Measurements from ENCODE around the gene HS3ST3B1.

The HS3ST3B1 gene

DNA sequence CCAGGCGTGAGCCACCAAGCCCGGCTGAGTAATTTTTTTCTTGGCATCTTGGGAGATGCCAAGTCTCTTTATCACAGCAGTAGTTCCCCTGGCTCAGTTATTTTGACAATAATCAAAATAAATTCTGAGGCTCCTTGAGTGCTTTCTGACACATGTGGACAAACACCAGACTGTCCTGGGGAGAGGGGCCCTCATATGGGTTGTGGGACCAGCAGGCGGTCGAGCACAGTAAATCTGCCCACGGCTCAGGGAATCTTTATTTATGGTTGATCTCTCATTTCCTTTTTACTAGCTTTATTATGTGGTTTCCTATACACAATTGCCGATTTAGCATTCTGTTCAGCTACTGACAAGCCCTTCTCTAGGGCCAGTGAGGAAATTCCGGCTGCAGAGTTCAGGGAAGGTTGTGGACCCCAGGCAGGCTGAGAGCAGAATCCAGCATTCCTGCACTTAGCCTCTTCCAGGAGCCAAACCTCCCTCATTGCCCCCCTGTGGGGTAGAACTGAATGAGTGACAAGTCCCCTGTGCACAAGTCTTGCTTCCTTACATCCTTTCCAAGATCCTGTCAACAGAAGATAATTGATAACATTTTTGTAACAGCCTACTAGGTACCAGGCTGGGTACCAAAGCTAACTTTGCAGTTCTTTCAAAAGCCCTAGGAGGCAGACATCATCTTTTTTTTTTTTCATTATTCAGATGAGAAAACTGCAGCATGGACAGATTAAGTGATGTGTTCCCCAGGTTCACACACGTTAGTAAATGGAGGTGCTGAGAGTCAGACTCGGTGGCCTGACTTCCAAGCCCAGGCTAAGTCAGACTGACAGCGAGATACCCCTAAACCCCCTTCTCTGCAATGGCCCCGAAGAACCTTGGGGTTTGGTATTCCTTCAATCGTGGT, 40.2 kb downstream of the HS3ST3B1 start:
- Histone ChIP-seq H3K27me3 (ENCODE audit: control insufficient read depth, insufficient read depth, low read length) (no peaks in the 10 kb centered on the region), H3K9ac (ENCODE audit: low read depth, low read length) (no peak overlapping the region), H3K9me3 (replicated peaks; ENCODE audit: low read length) (no peaks in the 10 kb centered on the region), H3K4me1 (ENCODE audit: control insufficient read depth, insufficient read depth, low read length) (peaks cover 18% of the 10 kb centered on the region), H3K36me3 (ENCODE audit: insufficient read depth, low read length) (peaks cover 13% of the 10 kb centered on the region), H3K4me3 (ENCODE audit: low read length) (no peak overlapping the region), H3K4me2 (ENCODE audit: low read length) (no peak overlapping the region)

DNA sequence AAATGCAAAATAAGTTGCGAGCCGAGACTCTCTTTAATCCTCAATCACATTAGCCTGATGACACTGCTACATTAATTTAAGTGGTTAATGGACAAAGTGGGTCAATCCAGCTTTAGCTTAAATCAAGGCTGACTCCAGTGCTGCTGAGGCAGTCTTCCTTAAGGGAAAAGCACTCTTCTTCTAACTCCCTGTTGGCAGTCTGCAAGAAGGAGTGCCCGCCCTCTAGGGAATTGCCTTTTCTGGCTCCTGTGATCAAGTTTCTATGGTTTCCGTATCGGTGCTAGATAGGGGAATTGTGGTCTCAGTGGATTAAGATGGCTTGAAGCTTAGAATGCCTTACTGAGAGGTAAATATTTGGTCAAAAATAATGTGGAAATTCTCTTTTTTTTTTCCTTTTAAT, 41.0 kb downstream of the HS3ST3B1 start:
- no peaks in the 10 kb centered on the region for H3K27me3 ChIP-seq (ENCODE audit: control insufficient read depth, insufficient read depth, low read length)
- peaks cover 18% of the 10 kb centered on the region for H3K4me1 ChIP-seq (ENCODE audit: control insufficient read depth, insufficient read depth, low read length)
- no peaks in the 10 kb centered on the region for H3K9me3 ChIP-seq (replicated peaks; ENCODE audit: low read length)
- peaks cover 18% of the 10 kb centered on the region for H3K36me3 ChIP-seq (ENCODE audit: insufficient read depth, low read length)
- H3K9ac ChIP-seq (ENCODE audit: low read depth, low read length), result no peak overlapping the region
- H3K4me2 ChIP-seq (ENCODE audit: low read length), result no peak overlapping the region
- H3K4me3 ChIP-seq (ENCODE audit: low read length), result no peak overlapping the region

DNA sequence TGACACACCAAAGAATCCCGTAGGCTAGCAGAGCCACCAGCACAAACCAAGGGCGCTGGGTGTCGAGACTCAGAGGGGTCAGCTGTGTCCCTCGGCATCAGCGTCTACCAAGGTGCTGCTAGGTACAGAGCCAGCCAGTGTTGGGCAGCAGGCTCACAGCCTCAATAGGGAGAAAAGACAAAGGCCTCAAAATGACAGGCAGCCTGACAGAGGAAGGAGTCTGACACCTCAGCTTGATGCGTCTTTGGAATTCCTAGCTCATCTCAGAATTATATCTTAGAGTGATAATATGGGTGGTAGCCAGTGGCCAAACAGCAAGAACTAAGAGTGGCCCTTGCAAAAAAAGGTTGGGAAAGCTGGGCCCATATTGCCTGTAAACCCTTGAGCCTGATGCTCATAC, 45.9 kb downstream of the HS3ST3B1 start:
- Histone ChIP-seq H3K36me3 (ENCODE audit: insufficient read depth, low read length) (peaks cover 32% of the 10 kb centered on the region), H3K4me1 (ENCODE audit: control insufficient read depth, insufficient read depth, low read length) (peaks cover under 1% of the 10 kb centered on the region), H3K4me3 (ENCODE audit: low read length) (no peak overlapping the region), H3K27me3 (ENCODE audit: control insufficient read depth, insufficient read depth, low read length) (no peaks in the 10 kb centered on the region), H3K4me2 (ENCODE audit: low read length) (no peak overlapping the region), H3K9me3 (replicated peaks; ENCODE audit: low read length) (no peaks in the 10 kb centered on the region), H3K9ac (ENCODE audit: low read depth, low read length) (no peak overlapping the region)

DNA sequence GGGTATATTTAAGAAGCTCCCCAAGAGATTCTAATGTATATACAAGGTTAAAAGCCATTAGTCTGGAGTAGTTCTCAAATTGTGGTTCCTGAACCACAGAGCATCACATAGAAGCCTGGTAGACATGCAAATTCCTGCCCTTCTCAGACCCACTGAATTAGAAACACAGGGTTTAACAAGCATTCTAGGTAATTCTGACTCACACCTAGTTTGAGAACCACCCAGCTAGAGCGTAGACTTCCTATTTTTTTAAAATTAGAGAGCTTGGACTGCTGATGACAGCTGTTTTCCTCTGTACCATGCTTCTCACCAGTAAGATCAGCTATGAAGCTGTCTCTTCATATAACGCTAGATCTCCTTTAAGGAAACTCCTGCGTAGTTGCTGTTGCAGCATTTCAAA, 50.6 kb downstream of the HS3ST3B1 start:
- Histone ChIP-seq H3K27me3 (ENCODE audit: control insufficient read depth, insufficient read depth, low read length) (no peaks in the 10 kb centered on the region), H3K4me1 (ENCODE audit: control insufficient read depth, insufficient read depth, low read length) (no peaks in the 10 kb centered on the region), H3K4me3 (ENCODE audit: low read length) (no peak overlapping the region), H3K4me2 (ENCODE audit: low read length) (no peak overlapping the region), H3K9ac (ENCODE audit: low read depth, low read length) (no peak overlapping the region), H3K36me3 (ENCODE audit: insufficient read depth, low read length) (peaks cover 25% of the 10 kb centered on the region), H3K9me3 (replicated peaks; ENCODE audit: low read length) (no peaks in the 10 kb centered on the region)

DNA sequence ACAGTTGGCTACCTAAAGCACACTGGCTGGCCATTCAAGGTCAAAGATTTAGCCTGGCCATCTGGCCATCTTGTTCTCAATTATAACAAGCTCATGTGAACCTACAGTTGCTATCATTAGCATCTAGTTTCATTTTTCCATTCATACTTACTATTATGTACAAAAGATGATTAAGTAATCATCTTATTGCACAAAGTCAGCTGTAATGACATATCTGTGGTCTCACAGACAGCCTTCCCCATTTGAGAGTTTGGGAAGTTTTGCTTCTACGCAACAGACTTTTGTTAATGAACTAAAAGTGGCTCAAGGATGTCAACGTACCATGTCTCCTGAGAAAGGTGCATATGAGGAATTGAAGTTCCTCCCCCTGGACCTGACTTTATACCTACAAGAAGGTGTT, 51.3 kb downstream of the HS3ST3B1 start:
- H3K36me3 ChIP-seq (ENCODE audit: insufficient read depth, low read length), result peaks cover 18% of the 10 kb centered on the region
- H3K4me1 ChIP-seq (ENCODE audit: control insufficient read depth, insufficient read depth, low read length), result no peaks in the 10 kb centered on the region
- H3K27me3 ChIP-seq (ENCODE audit: control insufficient read depth, insufficient read depth, low read length), result no peaks in the 10 kb centered on the region
- no peaks in the 10 kb centered on the region for H3K9me3 ChIP-seq (replicated peaks; ENCODE audit: low read length)
- no peak overlapping the region for H3K4me2 ChIP-seq (ENCODE audit: low read length)
- no peak overlapping the region for H3K9ac ChIP-seq (ENCODE audit: low read depth, low read length)
- H3K4me3 ChIP-seq (ENCODE audit: low read length), result no peak overlapping the region

DNA sequence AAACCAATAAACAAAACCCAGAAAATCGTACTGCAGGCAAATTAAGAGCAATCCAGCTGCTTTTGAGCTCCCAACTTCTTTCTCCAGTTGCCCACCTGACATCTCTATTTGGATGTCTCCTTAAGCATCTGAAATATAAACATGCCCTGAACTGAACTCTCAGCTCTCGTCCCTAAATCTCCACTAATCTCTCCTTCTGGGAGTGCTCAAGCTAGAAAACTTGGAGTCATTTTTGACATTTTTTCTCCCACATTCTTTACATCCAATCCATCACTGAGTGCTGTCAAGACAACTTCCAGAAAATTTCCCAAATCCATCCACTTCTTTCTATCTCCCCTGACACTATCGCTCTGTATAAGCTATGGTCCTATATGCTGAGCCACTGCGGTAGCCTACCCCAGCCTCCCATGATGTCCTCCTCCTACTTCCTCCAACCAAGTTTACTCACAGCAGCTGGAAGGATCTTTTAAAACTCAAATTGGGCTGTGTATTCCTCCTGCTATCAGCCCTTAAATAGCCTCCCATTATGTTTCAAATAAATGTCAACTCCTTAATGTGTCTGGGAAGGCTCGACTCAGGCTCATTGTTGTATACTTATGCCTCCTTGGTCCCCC, 53.1 kb downstream of the HS3ST3B1 start:
- no peaks in the 10 kb centered on the region for H3K4me1 ChIP-seq (ENCODE audit: control insufficient read depth, insufficient read depth, low read length)
- H3K36me3 ChIP-seq (ENCODE audit: insufficient read depth, low read length), result peaks cover 12% of the 10 kb centered on the region
- no peaks in the 10 kb centered on the region for H3K27me3 ChIP-seq (ENCODE audit: control insufficient read depth, insufficient read depth, low read length)
- no peaks in the 10 kb centered on the region for H3K9me3 ChIP-seq (replicated peaks; ENCODE audit: low read length)
- no peak overlapping the region for H3K9ac ChIP-seq (ENCODE audit: low read depth, low read length)
- H3K4me3 ChIP-seq (ENCODE audit: low read length), result no peak overlapping the region
- H3K4me2 ChIP-seq (ENCODE audit: low read length), result no peak overlapping the region

DNA sequence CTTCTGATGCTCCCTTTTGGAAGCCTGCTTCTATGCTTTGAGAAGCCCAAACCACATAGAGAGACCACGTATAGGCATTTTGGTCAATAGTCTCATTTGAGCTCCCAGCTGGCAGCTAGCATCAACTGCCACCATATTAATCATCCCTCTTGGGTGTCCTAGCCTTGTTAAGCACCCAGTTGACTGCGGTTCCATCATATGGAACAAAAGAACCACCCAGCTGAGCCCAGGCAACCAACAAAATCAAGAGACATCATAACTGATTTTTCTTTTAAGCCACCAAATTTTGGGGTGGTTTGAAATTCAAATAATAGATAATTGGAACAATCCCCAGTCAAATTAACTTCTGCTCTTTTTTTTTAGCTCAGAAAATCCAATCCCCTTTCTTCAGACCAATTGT, 53.9 kb downstream of the HS3ST3B1 start:
- Histone ChIP-seq H3K27me3 (ENCODE audit: control insufficient read depth, insufficient read depth, low read length) (no peaks in the 10 kb centered on the region), H3K9ac (ENCODE audit: low read depth, low read length) (no peak overlapping the region), H3K4me2 (ENCODE audit: low read length) (no peak overlapping the region), H3K4me1 (ENCODE audit: control insufficient read depth, insufficient read depth, low read length) (no peaks in the 10 kb centered on the region), H3K9me3 (replicated peaks; ENCODE audit: low read length) (no peaks in the 10 kb centered on the region), H3K4me3 (ENCODE audit: low read length) (no peak overlapping the region), H3K36me3 (ENCODE audit: insufficient read depth, low read length) (peaks cover 7% of the 10 kb centered on the region)

DNA sequence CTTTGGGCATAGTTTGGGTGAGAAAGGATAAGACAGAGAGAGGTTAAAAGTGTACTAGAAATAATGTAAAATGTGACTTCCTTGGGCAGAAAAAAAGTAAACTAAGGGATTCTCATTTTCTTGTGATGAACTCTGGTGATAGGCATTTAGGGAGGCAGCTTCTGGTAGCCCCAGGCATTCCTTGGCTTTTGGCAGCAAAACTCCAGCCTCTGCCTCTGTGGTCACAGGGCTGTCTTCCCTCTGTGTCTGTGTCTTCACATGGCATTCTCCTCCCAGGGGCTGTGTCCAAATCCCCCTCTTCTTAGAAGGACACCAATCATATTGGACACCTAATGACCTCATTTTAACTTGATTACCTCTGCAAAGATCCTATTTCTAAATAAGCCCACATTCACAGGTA, 54.7 kb downstream of the HS3ST3B1 start:
- Histone ChIP-seq H3K4me1 (ENCODE audit: control insufficient read depth, insufficient read depth, low read length) (no peaks in the 10 kb centered on the region), H3K9ac (ENCODE audit: low read depth, low read length) (no peak overlapping the region), H3K4me2 (ENCODE audit: low read length) (no peak overlapping the region), H3K27me3 (ENCODE audit: control insufficient read depth, insufficient read depth, low read length) (no peaks in the 10 kb centered on the region), H3K4me3 (ENCODE audit: low read length) (no peak overlapping the region), H3K9me3 (replicated peaks; ENCODE audit: low read length) (no peaks in the 10 kb centered on the region), H3K36me3 (ENCODE audit: insufficient read depth, low read length) (no peaks in the 10 kb centered on the region)

DNA sequence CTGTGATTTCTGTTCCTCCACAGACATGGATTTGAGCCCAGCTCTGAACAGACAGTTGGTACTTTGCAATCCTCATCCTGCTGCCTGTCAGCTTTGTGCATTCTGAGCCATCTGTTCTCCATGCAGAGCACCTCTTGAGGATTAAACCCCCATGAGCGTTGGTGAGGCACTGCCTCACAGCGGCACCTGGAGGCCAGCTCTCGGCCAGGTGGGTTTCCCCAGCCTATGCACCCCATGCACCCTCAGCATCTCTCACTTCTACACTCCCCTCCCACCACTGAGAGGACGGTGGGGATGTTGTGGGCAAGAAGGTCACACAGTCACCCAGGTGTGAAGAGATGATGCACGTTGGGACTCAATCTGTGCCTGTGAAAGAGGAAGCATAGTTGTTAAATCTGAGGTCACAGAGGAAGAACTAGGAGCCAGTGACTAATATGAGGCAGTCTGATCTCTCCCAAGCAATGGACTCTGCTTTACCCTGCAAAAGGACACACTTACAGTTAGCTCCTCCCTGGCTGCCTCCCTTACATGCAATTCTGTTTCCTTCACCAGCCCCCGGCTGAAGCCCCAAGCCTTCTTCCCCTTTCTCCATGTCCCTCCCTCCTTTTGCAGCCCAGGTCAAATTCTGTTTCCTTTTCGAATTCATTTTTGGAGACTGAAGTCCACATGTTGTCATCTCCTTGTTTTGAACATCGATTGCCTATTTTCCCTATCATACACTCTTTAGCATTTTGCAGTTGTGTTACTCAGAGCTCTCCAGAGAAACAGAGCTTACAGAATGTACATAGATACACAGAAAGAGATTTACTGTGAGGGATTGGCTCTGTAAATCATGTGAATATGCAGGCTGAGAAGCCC, 58.5 kb downstream of the HS3ST3B1 start:
- no peak overlapping the region for H3K9ac ChIP-seq (ENCODE audit: low read depth, low read length)

DNA sequence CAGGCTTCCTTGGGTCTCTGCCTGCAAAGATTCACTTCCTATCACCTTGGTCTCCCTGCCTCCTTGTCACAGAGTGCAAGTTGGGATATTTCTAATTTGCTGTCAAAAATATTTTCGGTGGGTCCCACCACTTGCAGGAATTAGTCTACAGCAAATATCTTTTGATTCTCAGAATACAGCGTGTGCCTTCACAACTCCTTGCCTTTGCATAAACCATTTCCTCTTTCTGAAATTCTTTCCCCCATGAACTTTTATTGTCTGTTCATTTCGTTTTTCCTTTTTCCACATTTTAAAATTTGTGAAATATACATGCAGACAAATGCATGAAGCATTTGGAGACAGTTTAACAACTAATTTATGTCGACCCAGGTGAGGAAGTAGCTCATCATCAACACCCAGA, 60.0 kb downstream of the HS3ST3B1 start:
- Histone ChIP-seq H3K9ac (ENCODE audit: low read depth, low read length) (no peak overlapping the region), H3K27me3 (ENCODE audit: control insufficient read depth, insufficient read depth, low read length) (no peaks in the 10 kb centered on the region), H3K4me1 (ENCODE audit: control insufficient read depth, insufficient read depth, low read length) (no peaks in the 10 kb centered on the region), H3K4me3 (ENCODE audit: low read length) (no peak overlapping the region), H3K4me2 (ENCODE audit: low read length) (no peak overlapping the region), H3K36me3 (ENCODE audit: insufficient read depth, low read length) (no peaks in the 10 kb centered on the region), H3K9me3 (replicated peaks; ENCODE audit: low read length) (no peaks in the 10 kb centered on the region)

More for the DNA sequence above, 58.5 kb downstream of the HS3ST3B1 start:
- Histone ChIP-seq H3K4me3 (ENCODE audit: low read length) (no peak overlapping the region), H3K36me3 (ENCODE audit: insufficient read depth, low read length) (no peaks in the 10 kb centered on the region), H3K4me1 (ENCODE audit: control insufficient read depth, insufficient read depth, low read length) (no peaks in the 10 kb centered on the region), H3K4me2 (ENCODE audit: low read length) (no peak overlapping the region), H3K27me3 (ENCODE audit: control insufficient read depth, insufficient read depth, low read length) (no peaks in the 10 kb centered on the region), H3K9me3 (replicated peaks; ENCODE audit: low read length) (no peaks in the 10 kb centered on the region)

DNA sequence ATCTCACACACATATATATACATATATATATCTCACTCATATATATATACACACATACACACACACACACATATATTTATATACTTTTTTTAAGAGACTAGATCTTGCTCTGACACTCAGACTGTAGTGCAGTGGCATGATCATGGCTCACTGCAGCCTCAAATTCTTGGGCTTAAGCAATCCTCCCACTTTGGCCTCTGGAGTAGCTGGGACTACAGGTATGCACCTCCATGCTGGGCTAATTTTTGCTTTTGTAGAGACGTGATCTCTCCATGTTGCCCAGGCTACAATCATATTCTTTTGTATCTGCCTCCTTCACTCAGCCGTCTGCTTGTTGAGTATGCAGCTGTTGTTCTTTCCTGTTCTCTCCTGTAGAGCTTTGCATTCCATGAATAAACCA, 60.6 kb downstream of the HS3ST3B1 start:
- no peak overlapping the region for H3K4me3 ChIP-seq (ENCODE audit: low read length)
- H3K9me3 ChIP-seq (replicated peaks; ENCODE audit: low read length), result no peaks in the 10 kb centered on the region
- no peak overlapping the region for H3K4me2 ChIP-seq (ENCODE audit: low read length)
- no peak overlapping the region for H3K9ac ChIP-seq (ENCODE audit: low read depth, low read length)
- no peaks in the 10 kb centered on the region for H3K4me1 ChIP-seq (ENCODE audit: control insufficient read depth, insufficient read depth, low read length)
- H3K27me3 ChIP-seq (ENCODE audit: control insufficient read depth, insufficient read depth, low read length), result no peaks in the 10 kb centered on the region
- H3K36me3 ChIP-seq (ENCODE audit: insufficient read depth, low read length), result no peaks in the 10 kb centered on the region

Measured in skeletal muscle satellite cell (primary cell).